Tibial nerve (tissue), 4 donors: ENCODE measurements around the gene LRP3. TPM values are rescaled to one million over a fixed set of nuclear protein-coding genes. Genes with fewer than 3 reads are reported as not detected.

ENCODE experiments used
- DNase-seq, 2 donors: peaks; one replicate each; pipeline ENCODE4 v3.0.0-alpha.2; 2019; ENCODE audit warnings: low spot score in 2 of 2
- H3K27ac ChIP-seq, 4 donors: fragments of 200-600 bp; sonication (generic) in 3 of 4; one replicate each; pipeline ENCODE4 v1.5.1; 2017 to 2019; ENCODE audit warnings: mild to moderate bottlenecking in 1 of 4
- H3K27me3 ChIP-seq, 2 donors: fragments of 200-600 bp; sonication (generic) in 1 of 2; one replicate each; pipeline versions ENCODE4 v1.5.1 to v1.6.0; 2017 to 2019
- H3K36me3 ChIP-seq, 3 donors: fragments of 200-600 bp; sonication (generic); one replicate each; pipeline ENCODE4 v1.5.1; 2018 to 2019
- H3K4me1 ChIP-seq, 4 donors: fragments of 200-600 bp; sonication (generic) in 3 of 4; one replicate each; pipeline ENCODE4 v1.5.1; 2017 to 2019
- H3K4me3 ChIP-seq, 4 donors: fragments of 200-600 bp; sonication (generic) in 3 of 4; one replicate each; pipeline ENCODE4 v1.5.1; 2017 to 2019; ENCODE audit warnings: mild to moderate bottlenecking in 1 of 4, moderate library complexity in 1 of 4
- H3K9me3 ChIP-seq, 4 donors: fragments of 200-600 bp; sonication (generic) in 3 of 4; one replicate each; pipeline ENCODE4 v1.5.1; 2017 to 2019
- CTCF ChIP-seq, 5 experiments: fragments of 200-600 bp in 3 of 5; fragments of 450-650 bp in 2 of 5; sonication (generic) in 3 of 5; IDR thresholded peaks; one replicate each; pipeline ENCODE4 v1.5.1; 2016 to 2019; ENCODE audit warnings: antibody characterized with exemption in 5 of 5, mild to moderate bottlenecking in 3 of 5, moderate library complexity in 2 of 5
- EP300 ChIP-seq, 2 donors: sonication (generic); formaldehyde crosslinking; IDR thresholded peaks; one replicate each; pipeline ENCODE4 v1.6.1; 2017; ENCODE audit warnings: antibody characterized with exemption in 2 of 2, mild to moderate bottlenecking in 1 of 2
- POLR2A ChIP-seq, 2 donors: fragments of 450-650 bp; IDR thresholded peaks; one replicate each; pipeline ENCODE4 v1.6.1; 2017; ENCODE audit warnings: antibody characterized with exemption in 2 of 2, mild to moderate bottlenecking in 2 of 2, moderate library complexity in 2 of 2
- WGBS, 2 donors: methylation state at CpG; one replicate each; pipeline ENCODE4 v1.1.5; 2018; 5-methylcytosine and 5-hydroxymethylcytosine counted together
- total RNA-seq, 4 donors: library from RNA; depleted of rRNA; stranded (reverse); fragments of >200 nt; gene quantifications; one replicate each; pipeline ENCODE4 v1.1.0, GENCODE V29; 2016

LRP3 gene
- total RNA-seq, 4 donors from 2014 or later, result 19.0 to 39.0 (median 30.2) TPM

GRCh38 chr19:33252971-33253370 is 58.8 kb downstream of the LRP3 start:
- H3K27me3 ChIP-seq, result peaks cover 0 to 20% of the 10 kb centered on the region in 2 donors
- no peaks in the 10 kb centered on the region for H3K36me3 ChIP-seq
- peaks cover 0 to 8% (median 0%) of the 10 kb centered on the region in 4 donors for H3K9me3 ChIP-seq
- H3K27ac ChIP-seq, result no peak overlapping the region
- H3K4me3 ChIP-seq, result no peak overlapping the region
- no peak for DNase-seq
- peaks cover 0 to 7% (median 0%) of the 10 kb centered on the region in 4 donors for H3K4me1 ChIP-seq
- 56 to 88% methylated on average over 1 to 8 of the region's 8 CpGs for WGBS, 2 donors
- no peak for TF ChIP-seq POLR2A (IDR thresholded peaks at IDR 0.05)
- TF ChIP-seq CTCF (IDR thresholded peaks at IDR 0.05), result no peak
- TF ChIP-seq EP300 (IDR thresholded peaks at IDR 0.05), result no peak

- Histone ChIP-seq H3K4me1 (peaks cover 0 to 7% (median 0%) of the 10 kb centered on the region in 4 donors), H3K4me3 (no peak overlapping the region), H3K27me3 (peaks cover 0 to 20% of the 10 kb centered on the region in 2 donors), H3K9me3 (peaks cover 0 to 18% (median 0%) of the 10 kb centered on the region in 4 donors), H3K36me3 (no peaks in the 10 kb centered on the region), H3K27ac (no peak overlapping the region)
- TF ChIP-seq CTCF (IDR thresholded peaks at IDR 0.05) (no peak), POLR2A (IDR thresholded peaks at IDR 0.05) (no peak), EP300 (IDR thresholded peaks at IDR 0.05) (no peak)
- WGBS, 2 donors, result 71% methylated on average over 7 to 12 of the region's 13 CpGs
- DNase-seq, result no peak
These were observed 60.2 kb downstream of the LRP3 start for GRCh38 chr19:33254245-33254824.

DNA sequence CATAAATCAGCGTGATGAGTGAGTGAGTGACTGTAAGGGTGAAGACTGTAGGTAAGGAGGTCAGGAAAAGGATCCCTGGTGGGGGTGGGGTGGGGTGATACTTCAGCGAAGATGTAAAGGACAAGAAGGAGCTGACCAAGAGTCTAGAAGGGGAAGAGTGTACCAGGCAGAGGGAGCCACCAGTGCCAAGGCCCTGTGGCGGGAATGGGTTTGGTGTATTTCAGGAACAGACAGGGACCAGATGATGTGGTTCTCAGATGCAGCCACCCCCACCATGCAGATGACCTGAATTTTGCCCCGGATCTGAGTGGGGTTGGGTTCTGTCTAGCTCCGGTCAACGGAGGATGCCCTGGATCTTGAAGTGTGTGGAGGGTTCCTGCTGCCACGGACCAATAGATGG is 61.7 kb downstream of the LRP3 start:
- DNase-seq, result no peak
- Histone ChIP-seq H3K4me3 (no peak overlapping the region), H3K27ac (no peak overlapping the region), H3K27me3 (peaks cover 0 to 16% of the 10 kb centered on the region in 2 donors), H3K4me1 (peaks cover 0 to 7% (median 0%) of the 10 kb centered on the region in 4 donors), H3K36me3 (no peaks in the 10 kb centered on the region), H3K9me3 (peaks cover 0 to 18% (median 0%) of the 10 kb centered on the region in 4 donors)
- WGBS, 2 donors, result 85 to 89% methylated on average over 6 to 7 of the region's 7 CpGs
- TF ChIP-seq CTCF (IDR thresholded peaks at IDR 0.05) (no peak), POLR2A (IDR thresholded peaks at IDR 0.05) (no peak), EP300 (IDR thresholded peaks at IDR 0.05) (no peak)

DNA sequence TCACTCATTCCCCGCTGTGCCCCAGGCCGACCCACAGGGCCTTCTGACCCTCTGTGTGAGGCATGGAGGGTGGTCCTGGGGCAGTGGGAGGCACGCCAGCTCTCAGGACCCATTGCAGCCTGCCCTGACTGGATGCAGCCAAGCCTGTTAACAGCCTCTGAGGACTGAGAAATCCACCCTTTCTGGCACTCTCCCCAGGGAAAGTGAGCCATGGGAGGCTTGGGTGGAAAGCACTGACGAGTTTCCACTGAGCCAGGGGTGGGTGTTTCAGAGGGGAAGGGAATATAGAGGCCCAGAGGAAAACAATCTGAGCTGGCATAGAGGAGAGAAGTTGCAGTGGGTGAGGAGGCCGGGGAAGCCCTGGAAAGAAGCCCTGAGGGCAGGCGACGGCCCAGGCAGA is 62.1 kb downstream of the LRP3 start:
- 43 to 50% methylated on average over 7 of the region's 7 CpGs for WGBS, 2 donors
- no peak for DNase-seq
- Histone ChIP-seq H3K36me3 (no peaks in the 10 kb centered on the region), H3K27ac (no peak overlapping the region), H3K9me3 (peaks cover 0 to 18% (median 0%) of the 10 kb centered on the region in 4 donors), H3K27me3 (peaks cover 0 to 12% of the 10 kb centered on the region in 2 donors), H3K4me3 (no peak overlapping the region), H3K4me1 (peaks cover 0 to 11% (median 0%) of the 10 kb centered on the region in 4 donors)
- TF ChIP-seq POLR2A (IDR thresholded peaks at IDR 0.05) (no peak), CTCF (IDR thresholded peaks at IDR 0.05) (no peak), EP300 (IDR thresholded peaks at IDR 0.05) (no peak)

- Histone ChIP-seq H3K4me1 (peaks cover 0 to 10% (median 0%) of the 10 kb centered on the region in 4 donors), H3K9me3 (peaks cover 0 to 18% (median 0%) of the 10 kb centered on the region in 4 donors), H3K36me3 (no peaks in the 10 kb centered on the region), H3K27me3 (no peaks in the 10 kb centered on the region), H3K4me3 (no peak overlapping the region), H3K27ac (no peak overlapping the region)
- 95 to 97% methylated on average over 2 of the region's 2 CpGs for WGBS, 2 donors
- no peak for TF ChIP-seq CTCF (IDR thresholded peaks at IDR 0.05)
- TF ChIP-seq EP300 (IDR thresholded peaks at IDR 0.05), result no peak
- TF ChIP-seq POLR2A (IDR thresholded peaks at IDR 0.05), result no peak
- no peak for DNase-seq
These were observed 63.7 kb downstream of the LRP3 start for GRCh38 chr19:33257828-33258227.
